Umbilical cord (tissue), 2 donors: Measurements from ENCODE around the gene JPH2. TPM values are rescaled to one million over a fixed set of nuclear protein-coding genes. Genes with fewer than 3 reads are reported as not detected.
A peak's percentile ranks its signal among the peaks of the same experiment; 100 is the strongest.
"Not testable (repeated sequence)": the region's sequence is repeated elsewhere in the genome, so short reads cannot be mapped to it uniquely, and the experiment has no call there.

Experiments
- DNase-seq: peaks from one replicate; pipeline ENCODE4 v3.0.0-alpha.2; 2015; ENCODE audit warnings: low spot score
- total RNA-seq: library from RNA; depleted of rRNA; stranded (reverse); fragments of >200 nt; gene quantifications from one replicate; pipeline ENCODE4 v1.2.3, GENCODE V29; 2014; ENCODE audit warnings: low replicate concordance; ENCODE audit not compliant: insufficient read depth

JPH2 gene
- total RNA-seq, 1 donor from 2014 or later = 129 TPM

DNA sequence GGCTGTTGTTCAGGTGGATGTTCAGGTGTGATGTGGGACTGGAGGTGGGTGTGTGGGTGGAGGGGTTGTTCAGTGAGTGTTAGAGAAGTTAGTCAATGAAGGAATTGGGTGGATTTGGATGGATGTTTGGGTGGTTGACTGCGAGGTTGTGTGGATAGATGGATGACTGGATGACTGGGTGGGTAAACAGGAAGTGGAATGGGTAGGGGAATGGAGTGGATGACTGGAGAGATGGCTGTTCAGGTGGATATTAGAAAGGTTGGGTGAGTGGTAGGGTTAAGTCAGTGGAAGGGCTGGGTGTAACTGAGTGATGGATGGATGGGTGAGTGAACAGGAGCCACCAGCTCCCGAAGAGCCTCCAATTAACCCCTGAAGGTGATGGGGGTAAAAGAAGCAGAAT is 27.9 kb downstream of the JPH2 start:
- DNase-seq = no peak

- no peak for DNase-seq
Observed at GRCh38 chr20:44157061-44157460, 29.9 kb downstream of the JPH2 start.

DNA sequence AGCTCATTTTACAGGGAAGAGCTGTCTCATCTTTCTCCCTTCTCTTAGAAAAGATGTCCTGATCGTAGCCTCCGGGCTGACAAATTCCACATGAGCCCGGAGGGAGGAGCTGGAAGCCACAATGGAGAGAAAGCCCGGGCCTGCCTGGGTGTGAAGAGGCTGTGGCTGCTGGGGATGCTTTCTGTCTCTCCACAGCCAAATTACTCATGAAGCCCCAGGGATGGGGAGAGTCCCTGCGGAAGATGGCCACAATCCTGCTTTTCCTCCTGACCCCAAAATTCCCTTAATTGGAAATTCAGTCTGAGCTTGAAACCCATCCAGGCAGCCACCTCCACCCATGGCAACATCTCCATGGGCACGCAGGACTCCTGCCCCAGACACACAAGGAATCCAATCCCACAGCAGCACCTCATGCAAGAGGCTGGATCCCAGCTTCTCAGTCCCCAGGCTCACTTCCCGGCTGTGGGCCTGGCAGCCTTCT is 32.4 kb downstream of the JPH2 start:
- DNase-seq = peak; percentile 17

GRCh38 chr20:44153636-44154043 is 33.3 kb downstream of the JPH2 start:
- DNase-seq = peak; percentile 95

DNA sequence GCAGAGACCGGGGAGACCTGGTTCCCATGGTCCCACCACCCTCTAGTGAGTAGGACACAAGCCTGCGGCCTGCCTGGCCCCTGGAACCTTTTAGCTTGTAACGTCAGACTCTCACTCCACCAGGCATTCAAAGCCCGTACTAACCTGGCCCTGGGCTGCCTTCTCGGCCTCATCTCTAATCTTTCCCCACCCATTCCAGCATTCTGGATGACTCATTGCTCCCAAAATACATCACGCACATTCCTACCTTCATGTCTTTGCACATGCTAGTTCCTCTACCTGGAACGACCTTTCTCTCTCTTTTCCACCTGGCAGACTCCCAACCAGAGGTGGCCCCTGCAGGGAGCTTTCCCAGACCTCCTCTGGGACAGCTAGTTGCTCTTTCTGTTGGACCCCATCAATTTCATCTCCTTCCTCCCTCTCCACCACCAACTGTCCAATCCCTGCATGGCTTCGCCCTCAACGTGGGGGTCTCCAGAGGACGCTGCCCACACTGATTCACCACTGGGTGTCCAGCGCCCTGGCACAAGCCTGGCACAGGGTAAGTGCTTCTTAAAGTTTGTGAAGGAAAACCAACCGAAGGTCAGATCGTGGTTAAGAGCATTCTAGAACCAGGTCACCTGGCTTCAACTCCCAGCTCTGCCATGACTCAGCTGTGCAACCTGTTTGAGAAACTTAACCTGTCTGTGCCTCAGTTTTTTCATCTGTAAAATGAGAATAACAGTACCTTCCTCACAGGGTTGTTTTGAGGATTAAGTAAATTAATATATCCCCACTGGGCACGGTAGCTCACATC is 35.2 kb downstream of the JPH2 start:
- DNase-seq = peak; percentile 61

DNA sequence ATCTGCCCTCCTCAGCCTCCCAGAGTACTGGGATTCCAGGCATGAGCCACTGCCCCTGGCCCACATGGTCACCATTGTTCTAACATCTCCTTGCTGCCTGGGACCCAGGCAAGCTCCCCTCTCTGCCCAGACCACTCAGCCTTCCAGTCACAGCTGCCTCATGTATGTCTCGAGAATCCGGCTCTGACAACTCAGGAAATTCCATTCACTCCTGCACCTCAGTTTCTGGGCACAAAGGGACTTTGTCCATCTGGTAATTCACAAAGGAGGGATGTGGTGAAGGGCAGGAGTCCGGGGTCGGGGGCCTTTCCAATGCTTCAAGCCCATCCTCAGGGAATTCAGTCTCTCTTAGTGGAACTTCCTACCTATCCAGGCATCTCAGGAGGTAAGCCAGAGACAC is 40.7 kb downstream of the JPH2 start:
- no peak for DNase-seq

DNA sequence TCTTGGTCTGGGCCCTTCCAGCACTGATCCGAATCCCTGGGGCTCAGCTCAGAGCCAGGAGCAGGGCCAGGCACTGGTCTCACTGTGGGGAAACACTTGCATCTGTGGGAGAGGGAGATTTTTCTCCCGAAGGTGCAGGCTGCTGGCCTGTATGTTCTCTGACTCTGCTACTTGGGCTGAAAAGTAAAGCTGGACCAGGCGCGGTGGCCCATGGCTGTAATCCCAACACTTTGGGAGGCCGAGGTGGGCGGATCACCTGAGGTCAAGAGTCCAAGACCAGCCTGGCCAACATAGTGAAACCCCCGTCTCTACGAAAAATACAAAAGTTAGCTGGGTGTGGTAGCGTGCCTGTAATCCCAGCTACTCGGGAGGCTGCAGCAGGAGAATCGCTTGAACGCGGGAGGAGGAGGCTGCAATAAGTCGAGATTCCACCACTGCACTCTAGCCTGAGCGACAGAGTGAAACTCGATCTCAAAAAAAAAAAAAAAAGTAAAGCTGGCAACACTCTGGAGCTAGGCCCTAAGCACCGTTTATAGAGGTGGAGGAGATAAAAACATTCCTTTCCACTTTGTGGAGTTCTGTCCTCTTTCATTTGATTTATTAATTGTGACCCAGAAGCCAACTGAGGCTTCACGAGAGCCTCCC is 41.7 kb downstream of the JPH2 start:
- peak; percentile 63 for DNase-seq

- no peak for DNase-seq
Observed at GRCh38 chr20:44143936-44144335, 43.1 kb downstream of the JPH2 start.

DNA sequence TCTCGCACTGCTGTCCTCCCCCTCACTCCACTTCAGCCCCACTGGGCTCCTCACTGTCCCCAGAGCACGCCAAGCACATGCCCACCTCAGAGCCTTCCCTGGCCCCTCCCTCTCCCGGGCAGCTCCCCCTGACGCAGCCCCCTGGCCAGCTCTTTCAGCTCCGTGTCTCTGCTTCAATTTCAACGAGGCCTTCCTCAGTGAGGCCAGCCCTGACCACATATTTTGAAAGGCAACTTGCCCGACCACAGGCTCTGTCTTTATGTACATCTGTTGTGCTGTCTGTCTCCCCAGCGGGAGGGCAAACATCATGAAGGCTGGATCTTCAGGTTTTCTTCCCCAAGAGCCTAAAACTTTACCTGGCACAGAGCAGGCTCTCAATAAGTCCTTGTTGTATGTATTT is 44.6 kb downstream of the JPH2 start:
- DNase-seq = no peak

GRCh38 chr20:44141873-44142272 is 45.1 kb downstream of the JPH2 start:
- no peak for DNase-seq

- no peak for DNase-seq
Observed at GRCh38 chr20:44138867-44139266, 48.1 kb downstream of the JPH2 start.

GRCh38 chr20:44137266-44137801 is 49.7 kb downstream of the JPH2 start:
- DNase-seq = peak; percentile 96

DNA sequence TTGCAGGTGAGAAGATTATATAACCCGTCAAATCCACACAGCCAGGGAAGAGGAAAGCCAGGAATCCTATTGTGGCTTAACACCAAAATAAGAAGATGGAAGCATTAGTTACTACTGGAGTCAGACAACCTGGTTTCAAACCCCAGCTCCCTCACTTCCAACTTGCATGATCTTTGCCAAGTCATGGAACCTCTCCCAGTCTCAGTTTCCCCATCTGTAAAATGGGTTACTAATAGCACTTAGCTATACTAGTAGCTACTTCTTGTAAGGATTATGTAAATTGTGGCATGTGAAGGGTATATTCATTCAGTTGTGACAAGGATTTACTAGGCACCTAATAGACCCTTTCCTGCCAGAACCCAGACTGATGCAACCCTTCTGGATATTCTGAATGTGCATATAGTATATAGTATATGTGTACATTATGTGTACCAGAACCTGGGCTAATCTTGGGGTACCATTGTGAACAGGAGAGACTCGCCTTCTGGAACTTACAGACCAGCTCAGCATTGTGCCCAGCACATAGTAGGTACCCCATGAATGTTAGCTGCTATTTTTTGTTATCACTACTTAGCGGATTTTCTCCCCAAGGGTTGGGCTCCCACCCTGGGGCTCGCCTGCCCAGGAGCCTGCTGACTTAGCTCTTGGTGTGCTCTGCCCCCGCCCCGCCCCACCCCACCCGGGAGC is 50.3 kb downstream of the JPH2 start:
- no peak for DNase-seq

- no peak for DNase-seq
Observed at GRCh38 chr20:44135417-44136204, 51.4 kb downstream of the JPH2 start.

DNA sequence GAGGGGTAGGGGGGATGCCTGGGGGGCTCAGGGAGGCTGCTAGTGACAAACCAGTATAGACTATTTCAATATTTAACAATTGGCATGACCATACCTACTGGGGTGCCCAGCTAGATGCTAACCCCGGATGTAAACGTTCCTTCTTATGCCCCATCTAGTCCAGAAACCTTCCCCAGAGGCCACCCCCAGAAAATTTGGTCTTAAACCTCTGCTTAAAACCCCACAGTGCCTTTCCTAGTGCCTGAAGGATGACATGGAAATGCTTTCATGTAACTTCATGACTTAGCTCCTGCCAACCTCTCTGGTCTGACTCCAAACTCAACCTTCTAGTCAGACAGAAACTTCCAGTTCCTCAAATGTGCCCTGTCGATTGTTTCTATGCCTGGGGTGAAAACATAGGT is 52.0 kb downstream of the JPH2 start:
- peak; percentile 24 for DNase-seq

- DNase-seq = no peak
Observed at GRCh38 chr20:44133424-44133823, 53.6 kb downstream of the JPH2 start.

DNA sequence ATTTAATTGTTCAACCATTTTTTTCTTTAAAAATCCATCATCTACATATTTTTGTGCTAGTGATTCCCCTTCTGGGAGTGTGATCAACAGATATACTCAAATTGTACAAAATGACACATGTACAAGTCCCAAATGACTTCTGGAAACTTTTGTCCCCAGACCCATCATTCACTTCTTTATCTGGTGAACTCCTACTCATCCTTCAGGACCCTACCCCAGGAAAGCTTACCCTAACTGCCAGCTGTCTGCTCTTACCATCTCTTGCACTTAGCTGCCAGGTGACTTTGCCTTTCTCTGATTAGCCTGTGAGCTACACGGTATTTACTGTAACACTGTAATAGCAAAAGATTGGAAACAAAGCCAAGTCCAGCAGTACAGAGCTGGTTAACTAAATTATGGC is 55.3 kb downstream of the JPH2 start:
- no peak for DNase-seq

DNA sequence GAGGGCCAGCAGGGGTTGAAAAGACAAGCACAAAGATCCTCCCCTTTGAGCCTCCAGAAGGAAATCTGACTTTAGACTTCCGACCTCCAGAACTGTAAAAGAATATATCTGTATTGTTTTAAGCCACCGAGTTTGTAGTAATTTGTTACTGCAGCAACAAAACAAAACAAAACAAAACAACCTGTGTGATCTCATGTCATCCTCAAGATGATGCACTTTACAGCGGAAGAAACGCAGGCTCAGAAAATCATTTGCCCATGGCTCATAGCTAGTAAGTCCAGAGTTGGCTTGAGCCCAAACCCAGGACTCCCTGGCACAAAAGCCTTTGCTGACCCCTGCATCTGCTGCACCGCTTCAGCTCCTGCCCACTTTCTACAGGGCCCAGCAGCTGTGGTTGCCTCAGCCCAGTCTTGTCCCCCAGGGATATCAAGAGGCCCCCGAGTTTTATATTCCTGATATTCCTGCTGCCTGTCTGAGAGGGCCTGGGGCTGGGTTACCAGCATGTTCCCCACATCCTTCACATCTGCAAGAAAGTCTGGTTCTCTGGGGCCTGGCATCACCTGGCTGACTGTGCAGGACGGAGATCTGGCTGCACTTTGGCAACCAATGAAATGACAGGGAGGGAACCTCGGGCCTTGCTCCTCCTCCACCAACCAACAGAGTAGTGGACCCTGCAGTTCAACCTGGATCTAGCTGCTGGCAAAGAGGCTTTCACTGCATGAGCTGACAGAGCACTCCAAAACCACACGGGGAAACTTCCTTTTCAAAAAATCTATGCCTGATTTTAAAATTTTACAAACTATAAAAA is 56.9 kb downstream of the JPH2 start:
- DNase-seq = no peak

DNA sequence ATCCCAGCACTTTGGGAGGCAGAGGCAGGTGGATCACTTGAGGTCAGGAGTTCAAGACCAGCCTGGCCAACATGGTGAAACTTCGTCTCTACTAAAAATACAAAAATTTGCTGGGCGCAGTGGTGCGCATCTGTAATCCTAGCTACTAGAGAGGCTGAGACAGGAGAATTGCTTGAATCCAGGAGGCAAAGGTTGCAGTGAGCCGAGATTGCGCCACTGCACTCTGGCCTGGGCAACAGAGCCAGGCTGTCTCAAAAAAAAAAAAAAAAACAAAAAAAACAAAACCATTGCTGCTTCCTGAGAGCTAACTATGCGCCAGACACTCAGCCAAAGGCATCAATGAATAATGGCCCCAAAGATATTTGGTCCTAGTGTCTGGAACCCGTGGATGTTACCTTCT is 57.7 kb downstream of the JPH2 start:
- not testable (repeated sequence) for DNase-seq

- no peak for DNase-seq
Observed at GRCh38 chr20:44126445-44126844, 60.5 kb downstream of the JPH2 start.
